Measurements from ENCODE around the gene AIG1. TPM values are rescaled to one million over a fixed set of nuclear protein-coding genes. Genes with fewer than 3 reads are reported as not detected.

AIG1 gene
- total RNA-seq, 2 experiments from 2014 or later, result 7.4 to 8.4 TPM

GRCh38 chr6:143279385-143279784 is 218.7 kb downstream of the AIG1 start:
- no peaks in the 10 kb centered on the region for H3K36me3 ChIP-seq (ENCODE audit: insufficient read depth, low read length)
- H3K4me1 Mint-ChIP-seq (ENCODE audit: low read depth), result no peaks in the 10 kb centered on the region
- ATAC-seq (ENCODE audit: poor library complexity) (no peak), DNase-seq (peak in 4 of 14 experiments; percentile 3 to 25 (median 13))
- H3K4me3 Mint-ChIP-seq, result no peak overlapping the region
- no peaks in the 10 kb centered on the region for H3K27me3 ChIP-seq (ENCODE audit: control insufficient read depth in 1 of 2, insufficient read depth in 2 of 2, low read length in 2 of 2)
- no peaks in the 10 kb centered on the region for H3K27me3 Mint-ChIP-seq
- TF ChIP-seq CTCF (IDR thresholded peaks at IDR 0.05), result no peak
- intact Hi-C loops (cut with DNase I, micrococcal nuclease), result loop anchor here (2.0 kb wide), 2 partner anchors 585 to 587 kb away; no protein-coding TSS in a partner anchor
- ChIA-PET POLR2A (no interaction called here), CTCF (no interaction called here)
- no peaks in the 10 kb centered on the region for H3K36me3 Mint-ChIP-seq (ENCODE audit: low read depth)
- no peak overlapping the region for H3K27ac ChIP-seq (ENCODE audit: low read depth in 1 of 2, low read length in 2 of 2)
- H3K27ac Mint-ChIP-seq, result no peak overlapping the region
- no peak overlapping the region for H3K4me3 ChIP-seq (ENCODE audit: low read length)
- H3K4me1 ChIP-seq (ENCODE audit: insufficient read depth, low read length), result no peaks in the 10 kb centered on the region
- H3K9me3 Mint-ChIP-seq, result no peaks in the 10 kb centered on the region
- H3K9me3 ChIP-seq (ENCODE audit: control insufficient read depth in 1 of 2, insufficient read depth in 1 of 2, low read length in 2 of 2), result no peaks in the 10 kb centered on the region

- DNase-seq (no peak), ATAC-seq (ENCODE audit: poor library complexity) (no peak)
- H3K36me3 ChIP-seq (ENCODE audit: insufficient read depth, low read length), result no peaks in the 10 kb centered on the region
- Mint-ChIP-seq H3K9me3 (no peaks in the 10 kb centered on the region), H3K4me3 (no peak overlapping the region), H3K27ac (no peak overlapping the region), H3K27me3 (no peaks in the 10 kb centered on the region), H3K36me3 (ENCODE audit: low read depth) (no peaks in the 10 kb centered on the region), H3K4me1 (ENCODE audit: low read depth) (no peaks in the 10 kb centered on the region)
- intact Hi-C loops (cut with DNase I, micrococcal nuclease), result loop anchor here in 1 of 2 experiments (10.0 kb wide), 1 partner anchor 809 kb away; no protein-coding TSS in a partner anchor
- H3K4me3 ChIP-seq (ENCODE audit: low read length), result no peak overlapping the region
- H3K27me3 ChIP-seq (ENCODE audit: control insufficient read depth in 1 of 2, insufficient read depth in 2 of 2, low read length in 2 of 2), result no peaks in the 10 kb centered on the region
- H3K9me3 ChIP-seq (ENCODE audit: control insufficient read depth in 1 of 2, insufficient read depth in 1 of 2, low read length in 2 of 2), result no peaks in the 10 kb centered on the region
- no peak overlapping the region for H3K27ac ChIP-seq (ENCODE audit: low read depth in 1 of 2, low read length in 2 of 2)
- H3K4me1 ChIP-seq (ENCODE audit: insufficient read depth, low read length), result no peaks in the 10 kb centered on the region
- no peak for TF ChIP-seq CTCF (IDR thresholded peaks at IDR 0.05)
- ChIA-PET POLR2A (no interaction called here), CTCF (no interaction called here)
Observed at GRCh38 chr6:143283887-143284645, 223.4 kb downstream of the AIG1 start.

- Histone ChIP-seq H3K4me1 (ENCODE audit: insufficient read depth, low read length) (no peaks in the 10 kb centered on the region), H3K4me3 (ENCODE audit: low read length) (no peak overlapping the region), H3K36me3 (ENCODE audit: insufficient read depth, low read length) (no peaks in the 10 kb centered on the region), H3K27ac (ENCODE audit: low read depth in 1 of 2, low read length in 2 of 2) (no peak overlapping the region), H3K27me3 (ENCODE audit: control insufficient read depth in 1 of 2, insufficient read depth in 2 of 2, low read length in 2 of 2) (no peaks in the 10 kb centered on the region), H3K9me3 (ENCODE audit: control insufficient read depth in 1 of 2, insufficient read depth in 1 of 2, low read length in 2 of 2) (no peaks in the 10 kb centered on the region)
- no peaks in the 10 kb centered on the region for H3K27me3 Mint-ChIP-seq
- no peaks in the 10 kb centered on the region for H3K4me1 Mint-ChIP-seq (ENCODE audit: low read depth)
- no peak for TF ChIP-seq CTCF (IDR thresholded peaks at IDR 0.05)
- POLR2A ChIA-PET, result interaction anchor here (0.7 kb wide), 1 partner anchor 651 kb away, joined by 3 read pairs; no protein-coding TSS in a partner anchor
- ATAC-seq (ENCODE audit: poor library complexity), result no peak
- no peak overlapping the region for H3K27ac Mint-ChIP-seq
- no peak overlapping the region for H3K4me3 Mint-ChIP-seq
- DNase-seq, result no peak
- CTCF ChIA-PET, result no interaction called here
- H3K9me3 Mint-ChIP-seq, result no peaks in the 10 kb centered on the region
- no peaks in the 10 kb centered on the region for H3K36me3 Mint-ChIP-seq (ENCODE audit: low read depth)
- intact Hi-C loops (cut with DNase I, micrococcal nuclease), result loop anchor here in 1 of 2 experiments (10.0 kb wide), 1 partner anchor 812 kb away; no protein-coding TSS in a partner anchor
Observed at GRCh38 chr6:143286251-143286795, 225.6 kb downstream of the AIG1 start.
